ENCODE data around the gene IGLL1.
"Not testable (repeated sequence)": the region's sequence is repeated elsewhere in the genome, so short reads cannot be mapped to it uniquely, and the experiment has no call there.

IGLL1 gene

DNA sequence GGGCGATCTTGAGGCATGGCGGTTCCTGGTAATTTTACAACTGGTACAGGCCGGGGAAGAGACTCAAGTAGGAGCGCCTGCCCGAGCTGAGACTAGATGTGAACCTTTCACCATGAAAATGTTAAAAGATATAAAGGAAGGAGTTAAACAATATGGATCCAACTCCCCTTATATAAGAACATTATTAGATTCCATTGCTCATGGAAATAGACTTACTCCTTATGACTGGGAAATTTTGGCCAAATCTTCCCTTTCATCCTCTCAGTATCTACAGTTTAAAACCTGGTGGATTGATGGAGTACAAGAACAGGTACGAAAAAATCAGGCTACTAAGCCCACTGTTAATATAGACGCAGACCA lies 40.3 kb downstream of the IGLL1 start:
- H3K4me1 ChIP-seq (ENCODE audit: control insufficient read depth, insufficient read depth, low read length, unreplicated experiment); H3K79me2 ChIP-seq (ENCODE audit: control insufficient read depth, insufficient read depth, low read length, unreplicated experiment); H3K36me3 ChIP-seq (ENCODE audit: insufficient read depth, low read length); H2AFZ ChIP-seq (ENCODE audit: low read length, unreplicated experiment); H3K27me3 ChIP-seq (ENCODE audit: insufficient read depth, low read length); H3K27ac ChIP-seq (ENCODE audit: low read depth, low read length); H3K4me3 ChIP-seq (ENCODE audit: low read depth, low read length): not testable (repeated sequence)

DNA sequence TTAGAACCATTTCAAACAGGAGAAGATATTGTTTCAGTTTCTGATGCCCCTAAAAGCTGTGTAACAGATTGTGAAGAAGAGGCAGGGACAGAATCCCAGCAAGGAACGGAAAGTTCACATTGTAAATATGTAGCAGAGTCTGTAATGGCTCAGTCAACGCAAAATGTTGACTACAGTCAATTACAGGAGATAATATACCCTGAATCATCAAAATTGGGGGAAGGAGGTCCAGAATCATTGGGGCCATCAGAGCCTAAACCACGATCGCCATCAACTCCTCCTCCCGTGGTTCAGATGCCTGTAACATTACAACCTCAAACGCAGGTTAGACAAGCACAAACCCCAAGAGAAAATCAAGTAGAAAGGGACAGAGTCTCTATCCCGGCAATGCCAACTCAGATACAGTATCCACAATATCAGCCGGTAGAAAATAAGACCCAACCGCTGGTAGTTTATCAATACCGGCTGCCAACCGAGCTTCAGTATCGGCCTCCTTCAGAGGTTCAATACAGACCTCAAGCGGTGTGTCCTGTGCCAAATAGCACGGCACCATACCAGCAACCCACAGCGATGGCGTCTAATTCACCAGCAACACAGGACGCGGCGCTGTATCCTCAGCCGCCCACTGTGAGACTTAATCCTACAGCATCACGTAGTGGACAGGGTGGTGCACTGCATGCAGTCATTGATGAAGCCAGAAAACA lies 40.8 kb downstream of the IGLL1 start:
- no peak overlapping the region for H3K4me3 ChIP-seq (ENCODE audit: low read depth, low read length)

DNA sequence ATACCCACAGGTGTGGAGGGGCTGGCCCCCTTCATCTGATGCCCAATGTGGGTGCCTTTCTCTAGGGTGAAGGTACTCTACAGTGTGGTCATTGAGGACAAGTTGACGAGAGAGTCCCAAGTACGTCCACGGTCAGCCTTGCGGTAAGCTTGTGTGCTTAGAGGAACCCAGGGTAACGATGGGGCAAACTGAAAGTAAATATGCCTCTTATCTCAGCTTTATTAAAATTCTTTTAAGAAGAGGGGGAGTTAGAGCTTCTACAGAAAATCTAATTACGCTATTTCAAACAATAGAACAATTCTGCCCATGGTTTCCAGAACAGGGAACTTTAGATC lies 41.4 kb downstream of the IGLL1 start:
- H2AFZ ChIP-seq (ENCODE audit: low read length, unreplicated experiment); H3K4me3 ChIP-seq (ENCODE audit: low read depth, low read length); H3K79me2 ChIP-seq (ENCODE audit: control insufficient read depth, insufficient read depth, low read length, unreplicated experiment); H3K27ac ChIP-seq (ENCODE audit: low read depth, low read length); H3K27me3 ChIP-seq (ENCODE audit: insufficient read depth, low read length); H3K4me1 ChIP-seq (ENCODE audit: control insufficient read depth, insufficient read depth, low read length, unreplicated experiment); H3K36me3 ChIP-seq (ENCODE audit: insufficient read depth, low read length): not testable (repeated sequence)

More for the DNA sequence above, 40.8 kb downstream of the IGLL1 start:
- Histone ChIP-seq H3K27me3 (ENCODE audit: insufficient read depth, low read length) (no peaks in the 10 kb centered on the region), H3K36me3 (ENCODE audit: insufficient read depth, low read length) (no peaks in the 10 kb centered on the region), H3K4me1 (ENCODE audit: control insufficient read depth, insufficient read depth, low read length, unreplicated experiment) (no peaks in the 10 kb centered on the region), H3K27ac (ENCODE audit: low read depth, low read length) (no peak overlapping the region), H3K79me2 (ENCODE audit: control insufficient read depth, insufficient read depth, low read length, unreplicated experiment) (no peaks in the 10 kb centered on the region), H2AFZ (ENCODE audit: low read length, unreplicated experiment) (peak overlapping the region; percentile 60)

DNA sequence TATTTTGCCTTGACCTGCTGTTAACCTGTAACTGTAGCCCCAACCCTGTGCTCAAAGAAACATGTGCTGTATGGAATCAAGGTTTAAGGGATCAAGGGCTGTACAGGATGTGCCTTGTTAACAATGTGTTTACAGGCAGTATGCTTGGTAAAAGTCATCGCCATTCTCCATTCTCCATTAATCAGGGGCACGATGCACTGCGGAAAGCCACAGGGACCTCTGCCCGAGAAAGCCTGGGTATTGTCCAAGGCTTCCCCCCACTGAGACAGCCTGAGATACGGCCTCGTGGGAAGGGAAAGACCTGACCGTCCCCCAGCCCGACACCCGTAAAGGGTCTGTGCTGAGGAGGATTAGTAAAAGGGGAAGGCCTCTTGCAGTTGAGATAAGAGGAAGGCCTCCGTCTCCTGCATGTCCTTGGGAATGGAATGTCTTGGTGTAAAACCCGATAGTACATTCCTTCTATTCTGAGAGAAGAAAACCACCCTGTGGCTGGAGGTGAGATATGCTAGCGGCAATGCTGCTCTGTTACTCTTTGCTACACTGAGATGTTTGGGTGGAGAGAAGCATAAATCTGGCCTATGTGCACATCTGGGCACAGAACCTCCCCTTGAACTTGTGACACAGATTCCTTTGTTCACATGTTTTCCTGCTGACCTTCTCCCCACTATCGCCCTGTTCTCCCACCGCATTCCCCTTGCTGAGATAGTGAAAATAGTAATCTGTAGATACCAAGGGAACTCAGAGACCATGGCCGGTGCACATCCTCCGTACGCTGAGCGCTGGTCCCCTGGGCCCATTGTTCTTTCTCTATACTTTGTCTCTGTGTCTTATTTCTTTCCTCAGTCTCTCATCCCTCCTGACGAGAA lies 42.0 kb downstream of the IGLL1 start:
- not testable (repeated sequence) for H2AFZ ChIP-seq (ENCODE audit: low read length, unreplicated experiment); H3K27ac ChIP-seq (ENCODE audit: low read depth, low read length); H3K4me1 ChIP-seq (ENCODE audit: control insufficient read depth, insufficient read depth, low read length, unreplicated experiment); H3K79me2 ChIP-seq (ENCODE audit: control insufficient read depth, insufficient read depth, low read length, unreplicated experiment); H3K4me3 ChIP-seq (ENCODE audit: low read depth, low read length); H3K27me3 ChIP-seq (ENCODE audit: insufficient read depth, low read length); H3K36me3 ChIP-seq (ENCODE audit: insufficient read depth, low read length)

DNA sequence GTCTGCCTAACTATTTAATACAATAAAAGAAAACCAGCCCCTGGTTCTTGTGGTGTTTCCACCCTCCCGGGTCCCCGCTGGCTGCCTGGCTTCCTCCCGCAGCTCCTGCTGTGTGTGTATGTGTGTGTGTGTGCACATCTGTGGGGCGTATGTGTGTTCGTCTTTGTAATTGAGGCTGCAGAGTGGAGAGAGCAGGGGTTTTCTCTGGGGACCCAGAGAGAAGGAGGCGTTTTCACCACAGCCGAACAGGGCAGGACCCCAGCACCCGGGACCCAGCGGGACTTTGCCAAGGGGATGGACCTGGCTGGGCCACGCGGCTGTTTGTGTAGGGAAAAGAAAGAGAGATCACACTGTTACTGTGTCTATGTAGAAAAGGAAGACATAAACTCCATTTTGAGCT lies 42.7 kb downstream of the IGLL1 start:
- H2AFZ ChIP-seq (ENCODE audit: low read length, unreplicated experiment): no peak overlapping the region
- no peaks in the 10 kb centered on the region for H3K27me3 ChIP-seq (ENCODE audit: insufficient read depth, low read length)
- H3K27ac ChIP-seq (ENCODE audit: low read depth, low read length): no peak overlapping the region
- no peaks in the 10 kb centered on the region for H3K79me2 ChIP-seq (ENCODE audit: control insufficient read depth, insufficient read depth, low read length, unreplicated experiment)
- no peak overlapping the region for H3K4me3 ChIP-seq (ENCODE audit: low read depth, low read length)
- no peaks in the 10 kb centered on the region for H3K36me3 ChIP-seq (ENCODE audit: insufficient read depth, low read length)
- H3K4me1 ChIP-seq (ENCODE audit: control insufficient read depth, insufficient read depth, low read length, unreplicated experiment): no peaks in the 10 kb centered on the region

DNA sequence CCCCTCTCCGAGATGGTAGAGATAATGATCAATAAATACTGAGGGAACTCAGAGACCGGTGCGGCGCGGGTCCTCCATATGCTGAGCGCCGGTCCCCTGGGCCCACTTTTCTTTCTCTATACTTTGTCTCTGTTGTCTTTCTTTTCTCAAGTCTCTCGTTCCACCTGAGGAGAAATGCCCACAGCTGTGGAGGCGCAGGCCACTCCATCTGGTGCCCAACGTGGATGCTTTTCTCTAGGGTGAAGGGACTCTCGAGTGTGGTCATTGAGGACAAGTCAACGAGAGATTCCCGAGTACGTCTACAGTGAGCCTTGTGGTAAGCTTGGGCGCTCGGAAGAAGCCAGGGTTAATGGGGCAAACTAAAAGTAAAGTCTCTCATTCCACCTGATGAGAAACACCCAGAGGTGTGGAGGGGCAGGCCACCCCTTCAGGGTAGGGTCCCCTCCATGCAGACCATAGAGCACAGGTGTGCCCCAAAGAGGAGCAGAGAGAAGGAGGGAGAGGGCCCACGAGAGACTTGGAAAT lies 43.2 kb downstream of the IGLL1 start:
- Histone ChIP-seq H2AFZ (ENCODE audit: low read length, unreplicated experiment) (no peak overlapping the region), H3K27me3 (ENCODE audit: insufficient read depth, low read length) (no peaks in the 10 kb centered on the region), H3K27ac (ENCODE audit: low read depth, low read length) (no peak overlapping the region), H3K79me2 (ENCODE audit: control insufficient read depth, insufficient read depth, low read length, unreplicated experiment) (no peaks in the 10 kb centered on the region), H3K36me3 (ENCODE audit: insufficient read depth, low read length) (no peaks in the 10 kb centered on the region), H3K4me3 (ENCODE audit: low read depth, low read length) (no peak overlapping the region), H3K4me1 (ENCODE audit: control insufficient read depth, insufficient read depth, low read length, unreplicated experiment) (no peaks in the 10 kb centered on the region)

DNA sequence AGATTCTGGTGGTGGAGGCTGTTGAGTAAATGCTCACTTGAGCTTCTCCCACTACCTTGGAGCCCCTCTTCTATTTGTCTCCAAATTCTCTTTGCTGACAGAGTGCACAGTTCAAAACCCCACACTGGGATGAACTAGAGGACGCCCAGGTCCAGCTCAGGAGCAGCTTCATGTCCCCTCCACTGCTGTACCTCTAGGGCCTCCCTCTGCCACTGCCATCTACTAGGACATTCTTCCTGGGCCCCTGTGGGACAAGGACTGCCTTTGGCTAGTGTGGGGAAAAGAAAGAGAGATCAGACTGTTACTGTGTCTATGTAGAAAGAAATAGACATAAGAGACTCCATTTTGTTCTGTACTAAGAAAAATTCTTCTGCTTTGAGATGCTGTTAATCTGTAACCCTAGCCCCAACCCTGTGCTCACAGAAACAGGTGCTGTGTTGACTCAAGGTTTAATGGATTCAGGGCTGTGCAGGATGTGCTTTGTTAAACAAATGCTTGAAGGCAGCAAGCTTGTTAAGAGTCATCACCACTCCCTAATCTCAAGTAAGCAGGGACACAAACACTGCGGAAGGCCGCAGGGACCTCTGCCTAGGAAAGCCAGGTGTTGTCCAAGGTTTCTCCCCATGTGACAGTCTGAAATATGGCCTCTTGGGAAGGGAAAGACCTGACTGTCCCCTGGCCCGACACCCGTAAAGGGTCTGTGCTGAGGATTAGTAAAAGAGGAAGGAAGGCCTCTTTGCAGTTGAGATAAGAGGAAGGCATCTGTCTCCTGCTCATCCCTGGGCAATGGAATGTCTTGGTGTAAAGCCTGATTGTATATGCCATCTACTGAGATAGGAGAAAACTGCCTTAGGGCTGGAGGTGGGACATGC lies 44.1 kb downstream of the IGLL1 start:
- H3K27ac ChIP-seq (ENCODE audit: low read depth, low read length); H3K27me3 ChIP-seq (ENCODE audit: insufficient read depth, low read length); H2AFZ ChIP-seq (ENCODE audit: low read length, unreplicated experiment); H3K4me3 ChIP-seq (ENCODE audit: low read depth, low read length); H3K79me2 ChIP-seq (ENCODE audit: control insufficient read depth, insufficient read depth, low read length, unreplicated experiment); H3K36me3 ChIP-seq (ENCODE audit: insufficient read depth, low read length); H3K4me1 ChIP-seq (ENCODE audit: control insufficient read depth, insufficient read depth, low read length, unreplicated experiment): not testable (repeated sequence)

DNA sequence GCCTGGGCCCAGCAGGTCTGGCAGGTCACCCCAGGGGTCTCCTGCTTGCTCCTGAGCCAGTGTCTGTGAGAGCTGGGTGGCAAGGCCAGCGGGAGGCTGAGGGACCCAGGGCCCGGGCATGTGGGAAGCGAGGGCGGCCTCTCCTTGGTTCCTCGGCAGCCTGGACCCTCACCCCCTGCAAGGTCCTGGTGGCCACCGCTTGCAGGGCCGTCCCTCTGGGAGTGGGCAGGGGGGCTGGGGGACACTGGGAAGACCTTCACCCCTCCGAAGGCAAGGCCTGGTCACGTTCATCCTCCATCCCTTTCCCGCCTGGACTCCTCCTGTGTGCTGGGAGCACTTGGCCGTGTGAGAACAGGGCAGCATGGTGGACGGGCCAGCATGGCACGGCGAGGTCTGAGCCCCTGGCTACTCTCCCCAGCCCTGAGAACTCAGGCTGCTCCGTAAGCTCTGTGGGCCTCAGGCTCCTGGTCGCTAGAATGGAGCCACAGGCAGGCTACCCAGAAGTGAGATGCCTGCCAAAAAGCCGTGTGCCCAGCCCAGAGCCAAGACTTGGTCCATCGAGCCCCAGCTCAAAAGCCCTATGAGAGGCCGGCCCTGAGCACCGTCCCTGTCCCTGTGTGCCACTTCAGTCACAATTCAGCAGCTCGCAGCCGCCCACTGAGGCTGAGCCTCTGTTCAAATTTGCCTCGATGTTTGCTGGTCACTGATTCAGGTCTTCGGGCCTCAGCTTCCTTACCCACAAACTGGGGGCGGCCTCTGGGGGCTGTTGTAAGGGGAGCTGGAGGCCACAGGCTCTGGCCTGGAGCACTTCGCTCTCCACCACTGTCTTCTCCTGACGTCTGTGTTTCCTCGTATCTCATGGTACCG lies 45.0 kb downstream of the IGLL1 start:
- no peaks in the 10 kb centered on the region for H3K79me2 ChIP-seq (ENCODE audit: control insufficient read depth, insufficient read depth, low read length, unreplicated experiment)
- H3K4me3 ChIP-seq (ENCODE audit: low read depth, low read length): no peak overlapping the region
- H3K4me1 ChIP-seq (ENCODE audit: control insufficient read depth, insufficient read depth, low read length, unreplicated experiment): no peaks in the 10 kb centered on the region
- no peak overlapping the region for H2AFZ ChIP-seq (ENCODE audit: low read length, unreplicated experiment)
- no peaks in the 10 kb centered on the region for H3K36me3 ChIP-seq (ENCODE audit: insufficient read depth, low read length)
- no peak overlapping the region for H3K27ac ChIP-seq (ENCODE audit: low read depth, low read length)
- no peaks in the 10 kb centered on the region for H3K27me3 ChIP-seq (ENCODE audit: insufficient read depth, low read length)

DNA sequence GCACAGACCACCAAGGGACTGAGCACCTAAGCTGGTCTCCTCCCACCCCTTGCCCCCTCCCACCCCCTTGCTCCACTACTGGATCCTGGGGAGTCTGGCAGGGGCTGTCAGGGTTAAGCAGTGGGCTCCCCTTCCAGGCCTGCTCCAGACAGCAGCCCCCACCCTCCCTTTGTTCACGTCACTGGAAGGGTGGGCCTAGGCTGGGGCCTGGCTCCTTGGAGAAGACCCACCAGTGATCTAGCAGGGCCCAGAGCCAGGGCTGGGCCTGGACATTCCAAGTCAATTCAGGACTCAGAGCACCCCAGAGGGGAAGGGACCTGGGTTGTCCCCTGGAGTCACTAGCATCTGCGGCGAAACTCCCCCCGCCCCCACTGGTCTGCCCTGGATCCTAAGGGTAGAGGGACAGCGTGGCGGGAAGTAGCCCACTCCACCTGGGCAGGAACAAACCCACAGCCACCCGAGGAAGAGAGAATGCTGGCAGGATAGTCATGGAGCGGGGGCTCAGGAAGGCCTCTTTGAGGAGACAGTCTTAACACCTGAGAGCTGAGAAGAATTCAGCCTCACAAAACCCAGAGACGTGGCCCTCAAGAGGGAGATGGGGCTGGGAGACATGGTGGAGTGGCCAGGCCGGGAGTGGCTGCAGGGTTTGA lies 45.8 kb downstream of the IGLL1 start:
- Histone ChIP-seq H3K4me3 (ENCODE audit: low read depth, low read length) (no peak overlapping the region), H3K79me2 (ENCODE audit: control insufficient read depth, insufficient read depth, low read length, unreplicated experiment) (no peaks in the 10 kb centered on the region), H3K27ac (ENCODE audit: low read depth, low read length) (no peak overlapping the region), H3K36me3 (ENCODE audit: insufficient read depth, low read length) (no peaks in the 10 kb centered on the region), H3K27me3 (ENCODE audit: insufficient read depth, low read length) (no peaks in the 10 kb centered on the region), H3K4me1 (ENCODE audit: control insufficient read depth, insufficient read depth, low read length, unreplicated experiment) (no peaks in the 10 kb centered on the region), H2AFZ (ENCODE audit: low read length, unreplicated experiment) (no peak overlapping the region)

Measured in ACC112 (cell line).